HepG2 (cell line): ENCODE results near the gene APLNR.

ENCODE experiments used
- BHLHE40 ChIP-seq: IDR thresholded peaks from 2 replicates; pipeline ENCODE4 v1.6.1; 2011; ENCODE audit warnings: low read length, improper control_type of control experiment
- CREB1 ChIP-seq, 2 experiments: fragments of 450-650 bp in 1 of 2; IDR thresholded peaks; 2 replicates each; pipeline ENCODE4 v1.6.1; 2016 to 2017; ENCODE audit warnings: control low read depth in 1 of 2, mild to moderate bottlenecking in 1 of 2, missing compliant biosample characterization in 1 of 2, missing genetic modification characterization in 1 of 2
- ETV6 ChIP-seq: sonication (generic); formaldehyde crosslinking; conservative IDR thresholded peaks from 2 replicates; pipeline ENCODE4 v1.4.0; 2020; ENCODE audit warnings: missing genetic modification reagents
- EZH2 ChIP-seq: conservative IDR thresholded peaks from 2 replicates; pipeline ENCODE4 v1.6.1; 2012; ENCODE audit warnings: mild to moderate bottlenecking, low read depth, low read length, moderate library complexity
- FOXK1 ChIP-seq: sonication (generic); formaldehyde crosslinking; IDR thresholded peaks from 2 replicates; pipeline ENCODE4 v1.4.0; 2020; ENCODE audit warnings: low read depth, missing genetic modification reagents, borderline replicate concordance
- SOX6 ChIP-seq, 2 experiments: fragments of 450-650 bp in 1 of 2; sonication (generic) in 1 of 2; formaldehyde crosslinking in 1 of 2; IDR thresholded peaks; 2 replicates each; pipeline versions ENCODE4 v1.4.0 to v1.6.1; 2017 to 2020; ENCODE audit warnings: antibody characterized with exemption in 1 of 2, mild to moderate bottlenecking in 1 of 2, missing genetic modification reagents in 1 of 2
- WIZ ChIP-seq: sonication (generic); formaldehyde crosslinking; IDR thresholded peaks from 2 replicates; pipeline ENCODE4 v1.5.1; 2020; ENCODE audit warnings: mild to moderate bottlenecking, missing genetic modification reagents

DNA sequence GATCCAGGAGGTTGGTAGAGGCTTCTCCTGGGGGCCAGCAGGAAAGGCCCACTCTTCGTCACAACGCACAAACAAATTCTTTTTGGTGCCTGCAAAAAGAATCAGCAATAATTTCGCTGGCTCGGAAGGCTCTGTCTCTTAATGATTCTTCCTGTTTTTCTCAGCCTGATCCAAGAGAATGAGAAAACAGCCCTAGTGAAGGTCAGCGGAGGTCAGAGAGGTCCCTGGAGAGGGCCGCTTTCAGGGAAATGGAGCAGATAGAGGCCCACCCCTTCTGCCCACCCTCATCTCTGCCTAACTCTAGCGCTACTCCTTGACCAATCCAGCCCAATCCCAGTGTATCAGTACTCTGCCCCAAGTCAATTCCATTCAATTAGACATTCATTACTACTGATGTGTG lies 36.1 kb downstream of the APLNR start:
- TF ChIP-seq EZH2: no peak
- no peak for TF ChIP-seq BHLHE40
- TF ChIP-seq WIZ (CRISPR knock-in tag): no peak
- no peak for TF ChIP-seq FOXK1 (CRISPR knock-in tag)
- TF ChIP-seq ETV6 (CRISPR knock-in tag): no peak
- TF ChIP-seq SOX6 (IDR thresholded peaks at IDR 0.05): no peak
- TF ChIP-seq SOX6 (CRISPR knock-in tag; IDR thresholded peaks at IDR 0.05): no peak
- TF ChIP-seq CREB1 (IDR thresholded peaks at IDR 0.05): no peak
- TF ChIP-seq CREB1 (CRISPR knock-in tag; IDR thresholded peaks at IDR 0.05): no peak
